ENCODE measurements around the gene LCP1. TPM values are rescaled to one million over a fixed set of nuclear protein-coding genes. Genes with fewer than 3 reads are reported as not detected.

LCP1 gene
- total RNA-seq, 1 experiment from 2014 or later = 9.1 TPM

DNA sequence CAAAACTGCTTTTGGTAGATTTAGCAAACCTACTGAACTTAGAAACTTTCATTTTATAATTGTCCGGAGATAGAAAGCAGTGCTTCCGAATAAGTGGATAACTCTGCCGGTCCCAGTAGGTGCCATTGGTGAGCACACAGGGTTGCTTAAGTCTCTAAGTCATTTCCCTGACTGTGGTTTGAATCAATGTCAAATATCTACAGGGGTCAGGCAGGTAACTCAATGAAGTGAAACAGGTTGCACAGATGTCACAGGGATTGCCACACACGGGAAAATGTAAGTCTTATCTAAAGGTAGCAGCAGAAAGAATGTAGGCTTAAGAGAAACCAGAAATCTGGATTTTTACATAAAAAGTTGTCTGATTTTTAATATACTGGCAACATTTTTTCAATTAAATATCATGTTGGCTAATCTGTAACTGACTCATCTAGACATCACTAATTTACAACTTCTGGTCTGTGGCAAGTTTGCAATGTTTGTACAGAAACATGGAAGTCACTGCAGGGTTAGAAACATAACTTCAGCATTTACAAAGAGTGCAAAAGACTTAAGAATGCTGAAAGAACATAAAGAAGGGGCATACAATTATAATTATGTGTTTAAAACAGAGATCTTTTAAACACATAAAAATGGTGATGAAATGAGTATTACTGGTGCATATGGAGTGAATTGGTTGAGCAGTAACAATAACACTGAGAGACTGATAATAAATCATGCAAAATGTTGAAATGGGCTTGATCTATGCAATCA is 15.5 kb upstream of the LCP1 start:
- BruUV-seq (replicated peaks) = no TSS peak
- POLR2A ChIA-PET (ENCODE audit: low non-redundant PET) = no interaction called here
- Histone ChIP-seq H3K27me3 (replicated peaks; ENCODE audit: insufficient read depth, low read depth, low read length, poor library complexity) (no peaks in the 10 kb centered on the region), H3K36me3 (ENCODE audit: insufficient read depth, low read length, poor library complexity, severe bottlenecking) (no peaks in the 10 kb centered on the region), H3K9me3 (ENCODE audit: low read depth, low read length, poor library complexity, severe bottlenecking) (no peaks in the 10 kb centered on the region), H3K27ac (ENCODE audit: low read depth, low read length, poor library complexity, severe bottlenecking) (no peak overlapping the region), H3K4me1 (ENCODE audit: insufficient read depth, low read length, poor library complexity, severe bottlenecking) (no peaks in the 10 kb centered on the region), H3K4me3 (ENCODE audit: low read depth, low read length, poor library complexity, severe bottlenecking) (no peak overlapping the region)
- TF ChIP-seq, protein P1, sequence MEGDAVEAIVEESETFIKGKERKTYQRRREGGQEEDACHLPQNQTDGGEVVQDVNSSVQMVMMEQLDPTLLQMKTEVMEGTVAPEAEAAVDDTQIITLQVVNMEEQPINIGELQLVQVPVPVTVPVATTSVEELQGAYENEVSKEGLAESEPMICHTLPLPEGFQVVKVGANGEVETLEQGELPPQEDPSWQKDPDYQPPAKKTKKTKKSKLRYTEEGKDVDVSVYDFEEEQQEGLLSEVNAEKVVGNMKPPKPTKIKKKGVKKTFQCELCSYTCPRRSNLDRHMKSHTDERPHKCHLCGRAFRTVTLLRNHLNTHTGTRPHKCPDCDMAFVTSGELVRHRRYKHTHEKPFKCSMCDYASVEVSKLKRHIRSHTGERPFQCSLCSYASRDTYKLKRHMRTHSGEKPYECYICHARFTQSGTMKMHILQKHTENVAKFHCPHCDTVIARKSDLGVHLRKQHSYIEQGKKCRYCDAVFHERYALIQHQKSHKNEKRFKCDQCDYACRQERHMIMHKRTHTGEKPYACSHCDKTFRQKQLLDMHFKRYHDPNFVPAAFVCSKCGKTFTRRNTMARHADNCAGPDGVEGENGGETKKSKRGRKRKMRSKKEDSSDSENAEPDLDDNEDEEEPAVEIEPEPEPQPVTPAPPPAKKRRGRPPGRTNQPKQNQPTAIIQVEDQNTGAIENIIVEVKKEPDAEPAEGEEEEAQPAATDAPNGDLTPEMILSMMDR (conservative IDR thresholded peaks at IDR 0.05; ENCODE audit: low read depth, low read length) = no peak
- no peak for TF ChIP-seq EZH2 (IDR thresholded peaks at IDR 0.05; ENCODE audit: borderline replicate concordance, low read depth, low read length, poor library complexity, severe bottlenecking)
- no peak for DNase-seq (ENCODE audit: low spot score)
- CTCF ChIA-PET = no interaction called here
- intact Hi-C loops (cut with micrococcal nuclease; ENCODE audit: unreplicated experiment) = no loop called here

DNA sequence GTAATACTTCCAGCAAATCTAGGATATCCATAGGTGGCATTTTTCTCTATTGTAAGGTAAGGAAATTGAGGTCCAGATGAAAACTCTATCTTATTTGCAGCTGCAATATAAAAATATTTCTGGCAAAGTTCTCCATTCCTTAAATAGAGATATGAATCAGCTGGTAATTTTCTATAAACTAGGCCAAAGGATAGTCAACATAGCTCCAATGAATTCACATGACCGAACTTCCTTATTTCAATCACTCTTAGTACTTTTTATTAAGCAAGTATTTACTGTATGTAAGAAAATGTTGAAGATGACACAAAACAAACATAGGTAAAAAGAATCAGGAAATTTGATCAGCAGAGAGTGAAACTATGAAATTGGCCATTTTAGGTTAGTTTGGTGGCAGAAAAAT is 13.0 kb upstream of the LCP1 start:
- no peaks in the 10 kb centered on the region for H3K9me3 ChIP-seq (ENCODE audit: low read depth, low read length, poor library complexity, severe bottlenecking)
- H3K36me3 ChIP-seq (ENCODE audit: insufficient read depth, low read length, poor library complexity, severe bottlenecking) = no peaks in the 10 kb centered on the region
- TF ChIP-seq, protein P1 (conservative IDR thresholded peaks at IDR 0.05; ENCODE audit: low read depth, low read length) = no peak
- no peak for TF ChIP-seq EZH2 (IDR thresholded peaks at IDR 0.05; ENCODE audit: borderline replicate concordance, low read depth, low read length, poor library complexity, severe bottlenecking)
- H3K27ac ChIP-seq (ENCODE audit: low read depth, low read length, poor library complexity, severe bottlenecking) = no peak overlapping the region
- DNase-seq (ENCODE audit: low spot score) = no peak
- ChIA-PET POLR2A (ENCODE audit: low non-redundant PET) (no interaction called here), CTCF (no interaction called here)
- BruUV-seq (replicated peaks) = no TSS peak
- intact Hi-C loops (cut with micrococcal nuclease; ENCODE audit: unreplicated experiment) = no loop called here
- H3K4me3 ChIP-seq (ENCODE audit: low read depth, low read length, poor library complexity, severe bottlenecking) = no peak overlapping the region
- no peaks in the 10 kb centered on the region for H3K27me3 ChIP-seq (replicated peaks; ENCODE audit: insufficient read depth, low read depth, low read length, poor library complexity)
- H3K4me1 ChIP-seq (ENCODE audit: insufficient read depth, low read length, poor library complexity, severe bottlenecking) = no peaks in the 10 kb centered on the region

DNA sequence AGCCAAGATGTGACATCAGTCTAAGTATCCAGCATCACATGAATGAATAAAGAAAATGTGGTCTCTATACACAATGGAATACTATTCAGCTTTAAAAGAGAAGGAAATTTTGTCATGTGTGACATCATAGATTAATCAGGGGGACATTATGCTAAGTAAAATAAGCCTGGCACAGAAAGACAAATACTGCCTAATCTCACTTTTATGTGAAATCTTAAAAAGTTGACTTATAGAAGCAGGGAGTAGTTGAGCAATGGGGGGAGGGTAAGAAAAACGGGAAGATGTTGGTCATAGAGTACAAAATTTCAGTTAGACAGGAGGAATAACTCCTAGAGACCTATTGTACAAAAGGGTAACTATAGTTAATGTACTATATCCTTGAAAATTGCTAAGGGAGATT is 10.4 kb upstream of the LCP1 start:
- no peaks in the 10 kb centered on the region for H3K4me1 ChIP-seq (ENCODE audit: insufficient read depth, low read length, poor library complexity, severe bottlenecking)

More for the DNA sequence above, 10.4 kb upstream of the LCP1 start:
- no peak for DNase-seq (ENCODE audit: low spot score)
- CTCF ChIA-PET = no interaction called here
- POLR2A ChIA-PET (ENCODE audit: low non-redundant PET) = no interaction called here
- intact Hi-C loops (cut with micrococcal nuclease; ENCODE audit: unreplicated experiment) = no loop called here
- no peaks in the 10 kb centered on the region for H3K27me3 ChIP-seq (replicated peaks; ENCODE audit: insufficient read depth, low read depth, low read length, poor library complexity)
- H3K9me3 ChIP-seq (ENCODE audit: low read depth, low read length, poor library complexity, severe bottlenecking) = no peaks in the 10 kb centered on the region
- BruUV-seq (replicated peaks) = no TSS peak
- H3K36me3 ChIP-seq (ENCODE audit: insufficient read depth, low read length, poor library complexity, severe bottlenecking) = no peaks in the 10 kb centered on the region
- no peak overlapping the region for H3K27ac ChIP-seq (ENCODE audit: low read depth, low read length, poor library complexity, severe bottlenecking)
- H3K4me3 ChIP-seq (ENCODE audit: low read depth, low read length, poor library complexity, severe bottlenecking) = no peak overlapping the region
- TF ChIP-seq, protein P1 (conservative IDR thresholded peaks at IDR 0.05; ENCODE audit: low read depth, low read length) = no peak
- TF ChIP-seq EZH2 (IDR thresholded peaks at IDR 0.05; ENCODE audit: borderline replicate concordance, low read depth, low read length, poor library complexity, severe bottlenecking) = no peak

Data from A673 (cell line).